Peyer's patch (tissue), 4 donors: Measurements from ENCODE around the gene NAA16. TPM values are rescaled to one million over a fixed set of nuclear protein-coding genes. Genes with fewer than 3 reads are reported as not detected.
A peak's percentile ranks its signal among the peaks of the same experiment; 100 is the strongest.
"Not testable (repeated sequence)": the region's sequence is repeated elsewhere in the genome, so short reads cannot be mapped to it uniquely, and the experiment has no call there.

ENCODE experiments used
- DNase-seq, 3 donors: peaks; one replicate each; pipeline ENCODE4 v3.0.0-alpha.2; 2017 to 2019
- H3K27ac ChIP-seq, 4 donors: fragments of 200-600 bp; sonication (generic); one replicate each; pipeline ENCODE4 v1.5.1; 2016 to 2019
- H3K27me3 ChIP-seq, 2 donors: fragments of 200-600 bp; sonication (generic); one replicate each; pipeline ENCODE4 v1.5.1; 2019
- H3K36me3 ChIP-seq, 3 donors: fragments of 200-600 bp; sonication (generic); one replicate each; pipeline ENCODE4 v1.5.1; 2016 to 2019
- H3K4me1 ChIP-seq, 4 donors: fragments of 200-600 bp; sonication (generic); one replicate each; pipeline ENCODE4 v1.5.1; 2016 to 2019
- H3K4me3 ChIP-seq, 4 donors: fragments of 200-600 bp; sonication (generic); 1 replicate in 3 of 4; 2 replicates in 1 of 4; pipeline ENCODE4 v1.5.1; 2016 to 2019; ENCODE audit warnings: mild to moderate bottlenecking in 1 of 4
- H3K9me3 ChIP-seq, 4 donors: fragments of 200-600 bp; sonication (generic); one replicate each; pipeline ENCODE4 v1.5.1; 2016 to 2019; ENCODE audit warnings: mild to moderate bottlenecking in 1 of 4
- CTCF ChIP-seq, 6 experiments: fragments of 450-650 bp in 4 of 6; fragments of 200-600 bp in 2 of 6; sonication (generic) in 1 of 6; IDR thresholded peaks; one replicate each; pipeline ENCODE4 v1.5.1; 2017 to 2019; ENCODE audit warnings: antibody characterized with exemption in 6 of 6, mild to moderate bottlenecking in 3 of 6, moderate library complexity in 1 of 6
- POLR2A ChIP-seq, 2 donors: fragments of 450-650 bp; IDR thresholded peaks; one replicate each; pipeline ENCODE4 v1.5.1; 2017; ENCODE audit warnings: antibody characterized with exemption in 2 of 2, mild to moderate bottlenecking in 2 of 2, moderate library complexity in 2 of 2
- total RNA-seq, 4 donors: library from RNA; depleted of rRNA; stranded (reverse); fragments of >200 nt; gene quantifications; one replicate each; pipeline ENCODE4 v1.1.0, GENCODE V29; 2016

NAA16 gene
- total RNA-seq, 4 donors from 2014 or later, result 11.6 to 74.3 (median 16.6) TPM

GRCh38 chr13:41352935-41353840, 42.1 kb downstream of the NAA16 start:
- TF ChIP-seq POLR2A (IDR thresholded peaks at IDR 0.05) (no peak), CTCF (IDR thresholded peaks at IDR 0.05) (peak; percentile 69 to 88 (median 79))
- H3K36me3 ChIP-seq, result peaks cover 0 to 3% (median 0%) of the 10 kb centered on the region in 3 donors
- peak in 1 of 3 donors; percentile 61 for DNase-seq
- no peaks in the 10 kb centered on the region for H3K4me1 ChIP-seq
- no peak overlapping the region for H3K27ac ChIP-seq
- no peaks in the 10 kb centered on the region for H3K27me3 ChIP-seq
- no peak overlapping the region for H3K4me3 ChIP-seq
- no peaks in the 10 kb centered on the region for H3K9me3 ChIP-seq

- no peak overlapping the region for H3K27ac ChIP-seq
- no peak for TF ChIP-seq POLR2A (IDR thresholded peaks at IDR 0.05)
- no peak for TF ChIP-seq CTCF (IDR thresholded peaks at IDR 0.05)
- no peaks in the 10 kb centered on the region for H3K27me3 ChIP-seq
- H3K9me3 ChIP-seq, result no peaks in the 10 kb centered on the region
- H3K4me1 ChIP-seq, result no peaks in the 10 kb centered on the region
- no peak overlapping the region for H3K4me3 ChIP-seq
- peaks cover 0 to 8% (median 0%) of the 10 kb centered on the region in 3 donors for H3K36me3 ChIP-seq
- no peak for DNase-seq
Observed at GRCh38 chr13:41354416-41354815, 43.3 kb downstream of the NAA16 start.

GRCh38 chr13:41356385-41356648, 45.2 kb downstream of the NAA16 start:
- not testable (repeated sequence) for H3K36me3 ChIP-seq, H3K4me3 ChIP-seq, H3K27me3 ChIP-seq, DNase-seq, H3K9me3 ChIP-seq, H3K4me1 ChIP-seq
- H3K27ac ChIP-seq, result peak overlapping the region in 2 of 4 donors; percentile 12 to 20

GRCh38 chr13:41356786-41357185, 45.7 kb downstream of the NAA16 start:
- no peaks in the 10 kb centered on the region for H3K4me1 ChIP-seq
- H3K27ac ChIP-seq, result peak overlapping the region in 2 of 4 donors; percentile 12 to 20
- peaks cover 0 to 8% (median 0%) of the 10 kb centered on the region in 3 donors for H3K36me3 ChIP-seq
- no peak overlapping the region for H3K4me3 ChIP-seq
- no peaks in the 10 kb centered on the region for H3K9me3 ChIP-seq
- no peak for DNase-seq
- no peak for TF ChIP-seq CTCF (IDR thresholded peaks at IDR 0.05)
- no peak for TF ChIP-seq POLR2A (IDR thresholded peaks at IDR 0.05)
- no peaks in the 10 kb centered on the region for H3K27me3 ChIP-seq

GRCh38 chr13:41361491-41361890, 50.4 kb downstream of the NAA16 start:
- no peak for DNase-seq
- Histone ChIP-seq H3K4me3 (no peak overlapping the region), H3K4me1 (no peaks in the 10 kb centered on the region), H3K27me3 (no peaks in the 10 kb centered on the region), H3K9me3 (no peaks in the 10 kb centered on the region), H3K36me3 (peaks cover 0 to 26% (median 0%) of the 10 kb centered on the region in 3 donors), H3K27ac (no peak overlapping the region)
- TF ChIP-seq CTCF (IDR thresholded peaks at IDR 0.05) (no peak), POLR2A (IDR thresholded peaks at IDR 0.05) (no peak)

- H3K36me3 ChIP-seq, result peaks cover 0 to 38% (median 0%) of the 10 kb centered on the region in 3 donors
- DNase-seq, result no peak
- H3K27me3 ChIP-seq, result no peaks in the 10 kb centered on the region
- H3K4me1 ChIP-seq, result no peaks in the 10 kb centered on the region
- TF ChIP-seq CTCF (IDR thresholded peaks at IDR 0.05) (no peak), POLR2A (IDR thresholded peaks at IDR 0.05) (no peak)
- H3K4me3 ChIP-seq, result no peak overlapping the region
- H3K9me3 ChIP-seq, result no peaks in the 10 kb centered on the region
- H3K27ac ChIP-seq, result no peak overlapping the region
Observed at GRCh38 chr13:41364043-41364442, 53.0 kb downstream of the NAA16 start.
